ENCODE data around the gene DGKB. TPM values are rescaled to one million over a fixed set of nuclear protein-coding genes. Genes with fewer than 3 reads are reported as not detected.

The DGKB gene
- total and polyA plus RNA-seq, 2 of the 8 experiments (the other 6 are each of a cell fraction or from before 2014, with no cell fraction given) = 1.9 to 2.6 TPM

GRCh38 chr7:14817829-14818614, 84.5 kb downstream of the DGKB start (continued):
- no peak for TF ChIP-seq CHD7 (IDR thresholded peaks at IDR 0.05; ENCODE audit: insufficient replicate concordance, low read length)
- no peak for TF ChIP-seq YY1 (IDR thresholded peaks at IDR 0.05; ENCODE audit: low read depth, low read length)
- TF ChIP-seq MAX (IDR thresholded peaks at IDR 0.05) = no peak
- no peak for TF ChIP-seq CHD1 (IDR thresholded peaks at IDR 0.05; ENCODE audit: low read depth, low read length)

Measured in H1 (cell line).